Tibial nerve (tissue), 4 donors: Measurements from ENCODE around the gene TEC.
A peak's percentile ranks its signal among the peaks of the same experiment; 100 is the strongest.

Experiments
- EP300 ChIP-seq, 2 donors: sonication (generic); formaldehyde crosslinking; IDR thresholded peaks; one replicate each; pipeline ENCODE4 v1.6.1; 2017; ENCODE audit warnings: antibody characterized with exemption in 2 of 2, mild to moderate bottlenecking in 1 of 2
- TF ChIP-seq, protein P1 (sequence below), 5 experiments: fragments of 200-600 bp in 3 of 5; fragments of 450-650 bp in 2 of 5; sonication (generic) in 3 of 5; IDR thresholded peaks; one replicate each; pipeline ENCODE4 v1.5.1; 2016 to 2019; ENCODE audit warnings: antibody characterized with exemption in 5 of 5, mild to moderate bottlenecking in 3 of 5, moderate library complexity in 2 of 5

DNA sequence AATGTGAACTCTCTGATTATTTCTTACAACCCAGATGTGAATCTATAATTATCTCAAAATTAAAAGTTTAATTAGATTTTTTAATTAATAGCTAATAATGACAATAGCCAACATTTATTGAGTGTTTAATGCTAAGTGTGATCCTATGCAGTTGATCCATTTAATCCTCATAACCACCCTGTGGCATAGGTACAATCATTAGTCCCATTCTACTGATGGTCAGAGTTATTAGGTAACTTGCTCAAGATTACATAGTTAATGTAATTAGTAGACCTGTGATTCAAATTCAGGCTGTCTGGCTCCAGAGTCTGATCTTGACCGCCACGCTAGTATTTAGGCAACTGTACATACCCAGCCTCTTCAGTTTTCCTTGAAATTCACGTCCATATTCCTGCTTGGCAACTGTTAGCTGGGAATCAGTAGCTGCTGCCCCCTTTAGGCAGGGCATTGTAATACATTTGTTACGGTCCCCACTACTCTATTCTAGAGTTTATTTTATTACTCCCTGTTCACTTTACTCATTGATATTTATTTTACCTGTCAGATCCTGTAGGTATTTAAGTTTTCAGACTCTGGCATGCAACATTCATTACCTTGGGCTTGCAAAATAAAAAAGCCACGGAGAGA, 20.6 kb upstream of the TEC start:
- TF ChIP-seq, protein P1, sequence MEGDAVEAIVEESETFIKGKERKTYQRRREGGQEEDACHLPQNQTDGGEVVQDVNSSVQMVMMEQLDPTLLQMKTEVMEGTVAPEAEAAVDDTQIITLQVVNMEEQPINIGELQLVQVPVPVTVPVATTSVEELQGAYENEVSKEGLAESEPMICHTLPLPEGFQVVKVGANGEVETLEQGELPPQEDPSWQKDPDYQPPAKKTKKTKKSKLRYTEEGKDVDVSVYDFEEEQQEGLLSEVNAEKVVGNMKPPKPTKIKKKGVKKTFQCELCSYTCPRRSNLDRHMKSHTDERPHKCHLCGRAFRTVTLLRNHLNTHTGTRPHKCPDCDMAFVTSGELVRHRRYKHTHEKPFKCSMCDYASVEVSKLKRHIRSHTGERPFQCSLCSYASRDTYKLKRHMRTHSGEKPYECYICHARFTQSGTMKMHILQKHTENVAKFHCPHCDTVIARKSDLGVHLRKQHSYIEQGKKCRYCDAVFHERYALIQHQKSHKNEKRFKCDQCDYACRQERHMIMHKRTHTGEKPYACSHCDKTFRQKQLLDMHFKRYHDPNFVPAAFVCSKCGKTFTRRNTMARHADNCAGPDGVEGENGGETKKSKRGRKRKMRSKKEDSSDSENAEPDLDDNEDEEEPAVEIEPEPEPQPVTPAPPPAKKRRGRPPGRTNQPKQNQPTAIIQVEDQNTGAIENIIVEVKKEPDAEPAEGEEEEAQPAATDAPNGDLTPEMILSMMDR (IDR thresholded peaks at IDR 0.05): peak in 3 of 5 experiments; percentile 15 to 32 (median 16)
- TF ChIP-seq EP300 (IDR thresholded peaks at IDR 0.05): no peak
